ENCODE measurements around the gene POPDC2.
"Not testable (repeated sequence)": the region's sequence is repeated elsewhere in the genome, so short reads cannot be mapped to it uniquely, and the experiment has no call there.

The POPDC2 gene, protein sequence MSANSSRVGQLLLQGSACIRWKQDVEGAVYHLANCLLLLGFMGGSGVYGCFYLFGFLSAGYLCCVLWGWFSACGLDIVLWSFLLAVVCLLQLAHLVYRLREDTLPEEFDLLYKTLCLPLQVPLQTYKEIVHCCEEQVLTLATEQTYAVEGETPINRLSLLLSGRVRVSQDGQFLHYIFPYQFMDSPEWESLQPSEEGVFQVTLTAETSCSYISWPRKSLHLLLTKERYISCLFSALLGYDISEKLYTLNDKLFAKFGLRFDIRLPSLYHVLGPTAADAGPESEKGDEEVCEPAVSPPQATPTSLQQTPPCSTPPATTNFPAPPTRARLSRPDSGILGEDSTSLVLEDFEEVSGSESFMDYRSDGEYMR

DNA sequence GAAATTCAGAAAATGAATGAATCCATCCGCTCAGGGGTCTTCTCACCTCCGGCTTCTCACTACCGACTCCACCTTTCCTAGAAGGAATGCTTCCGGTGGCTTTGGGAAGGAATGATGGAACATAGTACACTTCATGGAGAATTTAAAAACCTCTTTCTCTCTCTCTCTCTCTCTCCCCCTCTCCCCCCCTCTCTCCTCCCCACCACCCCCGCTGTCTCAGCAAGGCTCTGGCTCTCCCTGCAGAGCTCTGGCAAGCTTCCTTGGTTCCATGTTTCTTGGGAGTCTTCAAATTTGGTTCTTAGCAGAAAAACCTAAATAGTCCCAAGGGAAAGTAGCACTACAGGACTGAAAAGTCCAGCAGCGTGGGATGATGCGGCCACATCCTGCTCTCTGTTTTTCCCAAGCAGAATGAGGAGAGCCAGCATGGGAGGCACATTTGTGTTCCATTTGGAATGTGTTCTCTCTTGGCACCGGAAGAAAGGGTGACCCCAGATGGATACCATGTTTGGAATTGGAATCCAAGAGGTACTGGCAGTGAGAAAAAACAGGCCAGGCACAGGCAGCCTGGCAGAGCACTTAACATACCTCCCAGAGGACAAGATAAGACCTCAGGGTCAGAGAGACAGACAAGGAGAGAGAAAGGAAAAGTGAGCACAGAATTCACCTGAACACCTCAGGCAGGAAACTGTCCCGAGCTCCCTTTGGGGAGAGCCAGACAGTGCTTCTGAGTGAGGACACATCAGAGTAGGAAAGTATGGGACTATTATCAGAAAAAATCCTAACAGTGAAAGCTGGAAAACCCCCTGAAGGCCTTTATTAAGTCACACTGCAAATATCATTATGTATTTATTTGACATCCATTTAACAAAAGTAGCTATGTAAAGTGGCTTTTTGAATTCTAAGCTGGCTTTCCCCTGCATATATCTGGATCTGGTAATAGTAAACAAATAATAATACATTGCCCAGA, at the start of gene POPDC2:
TSS of gene POPDC2 (minus strand) at position 116 of the 967 bp plus-strand sequence. CDS start 166 bp downstream, outside the sequence.
- no peak for FAIRE-seq

DNA sequence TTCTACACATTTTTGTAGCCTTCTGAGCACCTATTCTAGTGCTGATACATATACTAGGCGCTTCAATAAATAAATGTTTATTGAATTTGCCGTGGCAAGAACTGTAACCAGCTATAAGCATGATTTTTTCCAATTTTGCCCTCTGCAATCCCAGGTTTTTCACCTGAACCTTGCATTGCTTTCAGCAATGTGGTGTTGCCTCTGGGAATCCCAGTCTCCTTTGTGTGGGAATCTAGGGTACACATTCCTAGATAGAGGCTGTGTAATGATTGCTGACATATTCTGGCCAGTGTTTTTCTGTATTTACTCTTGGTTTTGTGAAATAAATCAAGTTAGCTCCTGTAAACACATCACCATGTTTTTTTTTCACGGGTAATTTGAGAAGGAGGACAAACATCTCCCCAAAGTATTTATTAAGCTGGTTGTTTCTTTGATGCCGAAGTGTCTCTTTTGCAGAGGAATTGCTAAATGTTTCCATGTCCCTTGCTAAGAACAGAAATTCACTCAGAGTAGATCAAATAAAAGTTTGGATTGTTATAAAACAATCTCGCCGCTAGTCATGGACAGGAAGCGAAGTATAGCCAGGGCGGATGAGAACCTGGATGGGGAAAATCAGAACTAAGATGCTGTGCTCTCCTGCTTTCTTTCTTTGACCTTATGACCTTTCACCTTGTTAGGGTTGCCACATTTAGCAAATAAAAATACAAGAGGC, 43.6 kb upstream of the POPDC2 start:
- DNase-seq (ENCODE audit: low spot score), result no peak

More for the DNA sequence above, at the start of gene POPDC2:
- no peak for DNase-seq (ENCODE audit: low spot score)

DNA sequence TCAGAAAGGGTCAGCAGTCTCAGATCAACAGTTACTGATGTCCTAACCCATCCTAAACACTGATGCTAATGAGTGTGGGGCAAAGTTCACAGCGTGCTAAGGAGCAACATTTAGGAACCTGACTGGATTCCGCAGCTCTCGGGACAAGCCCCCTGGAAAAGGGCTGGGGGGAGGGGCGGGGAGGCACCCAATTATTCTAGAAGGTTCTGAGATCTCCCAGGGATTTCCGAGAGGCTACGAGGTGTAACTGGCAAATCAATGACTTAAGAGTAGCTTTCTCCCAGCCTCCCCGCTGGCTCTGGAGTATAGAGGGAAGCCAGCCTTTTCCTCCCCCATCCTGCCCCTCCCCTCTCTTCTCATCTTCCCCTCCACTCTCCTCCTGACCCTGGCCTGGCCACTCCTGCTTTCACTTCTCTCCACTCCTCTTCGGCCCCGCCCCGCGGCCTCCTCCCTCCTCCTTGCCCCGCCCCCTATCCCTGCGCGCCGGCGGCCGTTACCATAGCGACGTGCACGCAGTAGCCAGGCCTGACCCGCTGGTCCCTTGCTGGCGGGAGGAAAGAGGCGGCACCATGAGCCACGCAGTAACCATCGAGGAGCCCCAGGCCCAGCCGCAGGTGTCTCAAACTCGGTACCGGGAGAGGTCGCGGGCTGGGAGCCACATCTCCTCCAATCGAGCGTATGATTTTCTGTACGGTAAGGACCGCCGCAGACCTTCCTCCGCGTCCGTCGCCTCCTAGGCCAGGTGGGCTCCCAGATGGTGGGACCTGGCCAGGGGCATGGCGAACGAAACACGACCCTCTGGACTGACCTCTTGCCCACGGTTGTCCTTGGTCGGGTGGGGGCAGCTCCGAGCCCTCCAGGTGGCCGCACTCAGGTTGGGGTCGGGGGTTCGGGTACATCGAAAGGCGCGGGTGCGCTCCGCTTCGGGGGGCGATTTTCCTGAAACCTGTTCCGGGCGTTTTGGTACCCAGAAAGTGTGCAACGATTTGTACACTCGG, 42.4 kb upstream of the POPDC2 start, which contains the start of gene CFAP91:
TSS of gene CFAP91 (plus strand) at position 493 of the 998 bp plus-strand sequence. CDS start at position 570, 77 bp downstream.
- DNase-seq (ENCODE audit: low spot score), result no peak
- no peak for FAIRE-seq

More for the DNA sequence above, 43.6 kb upstream of the POPDC2 start:
- FAIRE-seq, result no peak

DNA sequence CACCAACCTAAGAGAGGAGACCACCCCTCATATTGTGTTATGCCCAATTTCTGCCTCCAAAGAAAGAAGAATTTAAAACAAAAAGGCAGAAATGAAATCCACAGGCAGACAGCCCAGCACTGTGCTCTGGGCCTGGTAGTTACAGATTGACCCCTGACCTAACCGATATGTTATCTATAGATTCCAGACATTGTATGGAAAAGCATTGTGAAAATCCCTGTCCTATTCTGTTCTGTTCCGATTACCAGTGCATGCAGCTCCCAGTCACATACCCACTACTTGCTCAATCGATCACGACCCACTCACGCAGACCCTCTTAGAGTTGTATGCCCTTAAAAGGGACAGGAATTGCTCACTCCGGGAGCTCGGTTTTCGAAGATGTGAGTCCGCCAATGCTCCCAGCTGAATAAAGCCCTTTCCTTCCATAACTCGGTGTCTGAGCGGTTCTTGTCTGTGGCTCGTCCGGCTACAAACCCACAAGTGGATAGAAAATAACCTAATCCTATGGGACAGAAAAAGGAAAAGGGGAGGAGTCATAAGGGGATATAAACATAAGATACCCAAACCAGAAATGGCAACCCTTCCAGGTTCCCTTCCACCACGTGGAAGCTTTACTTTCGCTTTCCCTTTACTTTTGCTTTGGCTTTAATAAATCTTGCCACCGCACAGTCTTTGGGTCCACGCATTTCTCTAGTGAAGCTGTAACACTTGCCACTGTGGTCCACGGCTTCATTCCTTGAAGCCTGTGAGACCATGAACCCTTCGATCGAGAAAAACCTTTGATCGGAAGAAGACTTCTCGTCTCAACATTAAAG, 40.7 kb upstream of the POPDC2 start:
- FAIRE-seq, result no peak
- DNase-seq (ENCODE audit: low spot score), result no peak

DNA sequence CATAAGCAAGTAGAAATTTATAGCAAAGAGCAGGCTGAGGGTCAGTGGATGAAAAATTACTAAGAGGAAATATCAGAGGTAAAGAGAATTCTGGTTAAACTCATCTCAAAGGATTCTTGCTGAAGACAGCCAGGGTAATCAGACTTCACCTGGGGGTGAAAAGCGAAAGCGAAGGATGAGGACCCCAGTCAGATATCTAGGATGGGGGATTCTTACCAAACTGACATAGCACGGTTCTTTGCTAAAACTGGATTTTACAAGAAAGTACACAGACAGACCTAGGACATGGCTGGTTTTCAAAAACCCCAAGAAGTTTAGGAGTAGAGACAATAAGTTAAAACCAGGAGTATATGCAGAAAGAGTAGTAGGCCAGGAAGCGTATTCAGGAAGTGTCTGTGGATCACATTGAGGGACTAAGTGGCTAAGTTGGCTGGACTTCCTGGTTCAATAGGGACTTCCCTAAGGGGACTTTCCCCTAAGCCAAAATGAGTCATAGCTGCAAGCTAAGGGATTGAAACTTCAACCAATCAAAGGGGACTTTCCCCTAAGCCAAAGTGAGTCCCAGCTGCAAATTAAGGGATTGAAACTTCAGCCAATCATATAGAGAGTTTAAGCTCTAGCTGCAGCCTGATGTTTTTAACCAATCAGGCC, 40.0 kb upstream of the POPDC2 start:
- no peak for FAIRE-seq
- DNase-seq (ENCODE audit: low spot score), result no peak

DNA sequence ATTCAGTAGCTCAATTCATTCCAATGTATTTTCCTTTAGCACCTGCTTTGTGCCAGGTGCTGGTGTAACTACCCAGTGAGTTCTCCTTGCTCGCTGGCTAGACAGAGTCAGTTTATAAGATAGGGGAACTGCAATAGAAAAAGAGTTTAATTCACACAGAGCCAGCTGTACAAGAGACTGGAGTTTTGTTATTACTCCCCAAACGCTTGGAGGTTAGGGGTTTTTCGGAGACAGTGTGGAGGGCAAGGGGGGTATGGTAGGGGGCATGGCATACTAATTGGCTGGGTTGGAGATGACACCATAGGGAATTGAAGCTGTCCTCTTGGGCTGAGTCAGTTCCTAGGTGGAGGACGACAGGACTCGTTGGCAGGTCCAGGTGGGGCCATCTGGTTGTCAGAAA, 37.0 kb upstream of the POPDC2 start:
- FAIRE-seq, result no peak
- no peak for DNase-seq (ENCODE audit: low spot score)

DNA sequence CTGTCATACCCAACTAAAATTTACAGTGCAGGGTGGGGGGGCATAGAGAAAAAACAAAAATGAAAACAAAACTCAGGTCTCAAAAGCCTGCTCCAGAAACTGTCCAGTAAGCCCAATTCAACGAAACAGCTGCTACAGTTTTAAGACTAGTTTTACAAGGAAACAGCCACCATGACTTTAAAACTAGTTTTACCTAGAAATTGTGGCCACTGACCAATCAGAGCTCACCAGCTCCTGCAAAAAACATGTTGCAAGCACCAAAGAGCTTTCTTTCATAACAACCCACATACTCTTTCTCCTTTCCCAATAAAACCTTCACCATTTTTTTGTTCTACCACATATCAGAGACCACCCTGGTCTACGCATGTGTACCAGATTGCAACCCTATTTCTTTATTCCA, 35.1 kb upstream of the POPDC2 start:
- FAIRE-seq (no peak), DNase-seq (ENCODE audit: low spot score) (no peak)

DNA sequence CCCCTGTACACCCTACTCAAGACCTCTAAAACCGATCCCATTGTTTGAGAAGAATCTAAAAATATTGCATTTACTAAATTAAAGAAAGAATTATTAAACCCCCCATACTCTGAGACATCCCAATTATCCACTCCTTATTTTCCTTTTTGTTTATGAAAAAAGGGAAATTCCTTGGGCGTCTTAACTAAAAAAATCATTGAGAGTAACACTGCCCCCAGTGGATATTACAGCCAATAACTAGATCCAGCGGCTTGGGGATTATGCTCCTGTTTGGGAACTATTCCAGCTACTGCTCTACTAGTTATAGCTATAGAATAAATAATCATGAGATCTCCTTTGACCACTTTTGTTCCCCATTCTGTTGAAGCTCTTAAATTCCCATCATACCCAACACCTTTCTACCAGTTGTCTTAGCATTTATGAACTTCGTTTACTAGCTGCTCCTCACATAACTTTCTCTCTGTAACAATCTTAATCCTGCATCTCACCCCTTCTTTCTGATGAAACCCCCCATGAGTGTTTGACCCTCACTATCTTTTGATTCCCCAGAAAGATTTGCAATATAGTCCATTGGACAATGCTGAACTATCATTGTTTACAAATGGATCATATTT, 29.8 kb upstream of the POPDC2 start:
- DNase-seq (ENCODE audit: low spot score) (peak; percentile 45), FAIRE-seq (no peak)

DNA sequence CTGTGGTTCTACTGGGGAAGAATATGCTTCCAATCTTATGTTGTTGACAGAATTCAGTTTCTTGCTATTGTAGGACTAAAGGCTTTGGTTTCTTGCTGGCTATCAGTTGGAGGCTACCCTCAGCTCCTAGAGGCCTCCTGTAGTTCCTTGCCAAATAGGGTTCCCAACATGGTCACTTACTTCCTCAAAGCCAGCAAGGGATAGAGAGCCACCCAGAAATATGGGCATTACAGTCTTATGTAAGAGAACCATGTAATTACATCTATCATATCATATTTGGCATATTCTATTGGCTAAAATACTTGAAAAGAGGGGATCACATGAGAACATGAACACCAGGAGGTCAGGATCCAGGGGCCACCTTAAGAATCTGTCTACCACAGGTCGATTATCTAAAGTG, 23.0 kb upstream of the POPDC2 start:
- DNase-seq (ENCODE audit: low spot score), result no peak
- no peak for FAIRE-seq

DNA sequence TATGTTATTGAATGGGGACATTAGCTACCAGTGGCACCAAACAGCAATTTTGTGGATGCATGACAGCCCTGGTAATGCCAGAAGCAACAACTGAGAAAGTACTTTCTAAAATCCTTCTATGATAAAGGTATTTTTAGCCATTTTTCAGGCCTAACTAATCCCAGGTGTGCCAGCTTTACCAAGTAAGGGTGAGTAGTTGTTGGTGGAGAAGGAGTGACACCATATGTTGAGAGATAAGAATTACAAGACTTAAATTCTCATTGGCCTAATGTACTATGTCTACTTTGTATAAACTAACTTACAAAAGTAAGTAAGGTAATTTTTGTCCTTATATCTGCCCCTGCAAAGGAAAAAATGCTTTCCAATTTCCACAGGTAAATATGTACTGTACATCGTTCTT, 20.9 kb upstream of the POPDC2 start:
- peak; percentile 33 for DNase-seq (ENCODE audit: low spot score)
- FAIRE-seq, result no peak

DNA sequence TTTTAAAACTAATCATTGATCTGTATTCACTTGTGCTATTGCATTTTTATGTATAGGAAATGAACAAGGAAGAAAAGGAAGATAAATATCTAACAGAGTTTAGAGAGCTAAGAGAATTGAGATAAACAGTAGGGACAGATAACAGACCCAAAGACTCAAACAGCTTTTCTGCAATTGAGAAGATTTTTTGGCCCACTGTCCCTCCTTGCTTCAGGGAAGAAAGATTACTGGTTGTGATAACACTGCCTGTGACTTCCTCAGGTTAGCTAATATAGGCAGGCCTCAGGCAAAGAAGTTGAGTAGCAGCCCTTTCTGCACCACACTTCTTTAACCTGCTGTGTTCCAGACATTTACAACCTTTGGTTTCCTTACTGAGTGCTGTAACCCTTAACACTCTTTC, 19.5 kb upstream of the POPDC2 start:
- FAIRE-seq (no peak), DNase-seq (ENCODE audit: low spot score) (no peak)

DNA sequence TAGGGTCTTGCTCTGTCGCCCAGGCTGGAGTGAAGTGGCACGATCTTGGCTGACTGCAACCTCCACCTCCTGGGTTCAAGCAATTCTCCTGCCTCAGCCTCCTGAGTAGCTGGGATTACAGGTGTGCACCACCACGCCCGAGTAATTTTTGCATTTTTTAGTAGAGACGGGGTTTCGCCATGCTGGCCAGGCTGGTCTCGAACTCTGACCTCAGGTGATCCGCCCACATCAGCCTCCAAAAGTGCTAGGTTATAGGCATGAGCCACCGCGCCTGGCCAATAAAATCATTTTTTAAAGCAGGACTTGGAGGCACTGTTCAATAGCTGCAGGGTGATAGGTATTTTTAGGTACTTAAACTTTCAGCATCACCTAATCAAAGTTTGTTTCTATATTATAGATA, 17.8 kb upstream of the POPDC2 start:
- FAIRE-seq, result not testable (repeated sequence)

DNA sequence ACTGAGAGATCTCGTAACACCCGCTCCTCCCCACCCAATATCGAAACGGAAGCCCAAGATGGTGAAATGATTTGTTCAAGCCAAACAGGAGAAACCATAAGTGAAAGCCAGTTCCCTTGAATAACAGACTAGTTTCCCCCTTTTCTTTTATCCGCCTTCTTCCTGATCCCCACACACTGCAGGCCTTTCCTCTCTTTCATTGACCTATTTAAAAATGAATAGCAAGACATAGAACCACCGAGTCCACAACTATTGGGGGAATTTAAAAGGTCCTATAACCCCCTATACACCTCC, 17.2 kb upstream of the POPDC2 start:
- FAIRE-seq (no peak), DNase-seq (ENCODE audit: low spot score) (no peak)

More for the DNA sequence above, 17.8 kb upstream of the POPDC2 start:
- DNase-seq (ENCODE audit: low spot score), result not testable (repeated sequence)

DNA sequence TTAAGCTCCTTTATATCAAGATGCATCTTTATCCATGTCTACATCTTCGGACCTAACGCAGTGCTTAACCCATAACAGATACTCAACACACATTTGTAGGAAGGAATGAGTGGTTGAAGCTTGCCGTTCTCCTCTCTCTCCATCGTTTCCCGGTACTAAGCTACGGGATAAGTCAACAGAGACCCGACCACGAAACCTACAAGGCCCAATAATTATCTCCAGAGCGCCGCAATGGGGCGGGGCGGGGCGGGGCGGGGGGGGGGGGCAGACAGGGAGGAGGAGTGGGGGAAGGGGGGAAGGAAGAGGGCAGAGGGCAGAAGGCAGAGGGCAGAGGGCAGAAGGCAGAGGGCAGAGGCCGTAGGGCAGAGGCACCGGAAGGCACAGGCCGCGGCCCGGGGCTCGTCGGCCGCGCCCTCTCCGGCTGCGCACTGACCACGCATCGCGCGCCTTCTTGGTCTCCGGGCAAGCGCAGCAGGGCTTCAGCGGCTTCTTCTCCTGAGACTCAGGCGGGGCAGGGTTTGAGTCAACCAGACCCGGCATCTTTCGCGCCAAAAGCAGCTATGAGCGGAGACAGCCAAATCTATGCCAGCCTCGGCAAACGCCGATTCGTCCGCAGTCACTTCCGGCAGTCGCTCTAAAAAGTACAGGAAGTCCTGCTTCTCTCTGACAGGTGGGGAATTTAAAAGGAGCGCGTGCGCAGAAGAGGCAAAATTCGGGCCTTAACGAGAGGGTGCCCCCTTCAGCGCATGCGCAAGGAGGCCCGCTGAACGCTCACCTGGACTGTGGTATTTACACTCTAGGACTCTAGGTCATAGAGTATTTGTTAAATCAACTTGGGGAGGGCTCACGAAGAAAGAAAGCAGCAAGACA, 16.6 kb upstream of the POPDC2 start, which contains the start of gene COX17:
TSS of gene COX17 (minus strand) at position 636 of the 870 bp plus-strand sequence. CDS start at position 540, 96 bp downstream.
- peak; percentile 98 for DNase-seq (ENCODE audit: low spot score)
- FAIRE-seq, result peak; percentile 95

DNA sequence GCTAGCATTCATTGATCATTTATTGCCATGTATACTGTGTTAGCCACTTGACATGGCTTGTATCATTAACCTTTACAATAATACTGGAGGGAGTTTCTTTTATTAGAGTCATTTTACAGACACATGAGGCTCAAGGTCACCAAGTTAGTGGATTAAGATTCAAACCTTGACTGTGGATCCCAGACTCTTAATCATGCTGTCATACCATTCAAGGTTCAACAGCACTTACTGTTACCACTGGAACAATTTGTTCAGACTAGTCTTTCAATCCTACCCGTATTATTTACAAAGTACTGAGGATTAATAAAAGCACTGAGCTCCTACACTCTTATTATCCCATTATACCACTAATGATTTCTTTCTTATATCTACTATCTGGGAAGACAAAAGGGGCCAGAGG, 15.6 kb upstream of the POPDC2 start:
- FAIRE-seq (peak; percentile 27), DNase-seq (ENCODE audit: low spot score) (no peak)

DNA sequence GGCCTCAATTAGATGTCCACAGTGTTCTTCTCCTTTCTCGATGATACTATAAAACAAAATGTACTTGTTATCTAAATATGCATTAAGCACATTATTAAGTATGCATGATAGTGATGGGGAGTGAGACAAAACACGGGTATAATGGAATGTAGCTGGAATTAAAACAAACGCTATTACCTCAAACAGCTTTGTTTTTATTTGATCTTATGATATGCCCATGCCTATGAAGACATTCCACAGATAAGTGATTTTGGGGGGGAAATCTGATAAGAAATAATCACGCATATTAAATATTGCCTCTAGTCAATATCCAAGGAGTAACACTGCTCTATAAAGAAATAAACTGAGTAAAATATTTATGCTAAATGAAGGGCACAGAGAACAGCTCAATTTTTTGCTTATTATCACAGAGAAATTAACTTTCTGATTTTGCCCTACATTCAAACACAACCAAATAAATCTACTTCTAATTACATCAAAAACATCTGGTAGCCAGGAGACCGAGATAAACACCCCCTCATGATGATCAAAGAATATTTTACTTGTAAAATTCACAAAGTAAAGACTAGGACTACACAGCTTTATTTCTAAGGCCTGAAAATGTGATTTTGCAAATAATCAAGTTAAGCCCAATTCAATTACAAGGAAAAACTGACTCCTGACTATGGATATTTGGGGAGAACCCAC, 14.9 kb upstream of the POPDC2 start:
- no peak for FAIRE-seq

DNA sequence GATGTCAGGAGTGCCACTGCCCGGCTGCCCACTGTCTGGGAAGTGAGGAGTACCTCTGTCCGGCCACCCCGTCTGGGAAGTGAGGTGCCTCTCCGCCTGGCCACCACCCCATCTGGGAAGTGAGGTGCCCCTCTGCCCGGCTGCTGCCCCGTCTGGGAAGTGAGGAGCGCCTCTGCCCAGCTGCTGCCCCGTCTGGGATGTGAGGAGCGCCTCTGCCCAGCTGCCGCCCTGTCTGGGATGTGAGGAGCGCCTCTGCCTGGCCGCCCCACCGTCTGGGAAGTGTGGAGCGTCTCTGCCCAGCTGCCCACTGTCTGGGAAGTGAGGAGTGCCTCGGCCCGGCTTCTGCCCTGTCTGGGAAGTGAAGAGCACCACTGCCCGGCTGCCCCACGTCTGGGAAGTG, 13.5 kb upstream of the POPDC2 start:
- DNase-seq (ENCODE audit: low spot score), result no peak
- FAIRE-seq, result no peak

More for the DNA sequence above, 14.9 kb upstream of the POPDC2 start:
- no peak for DNase-seq (ENCODE audit: low spot score)
